K562 (cell line): ENCODE data around the gene PAX5. TPM values are rescaled to one million over a fixed set of nuclear protein-coding genes. Genes with fewer than 3 reads are reported as not detected.

Source experiments
- ATAC-seq: fragments of 200-7000 bp; cut with Tn5 transposase; 3 replicates; pipeline ENCODE4 v1.9.1; 2020; ENCODE audit warnings: moderate library complexity
- BruUV-seq: library from RNA; stranded (reverse); fragments of 400-500 nt; replicated peaks from 2 replicates; lab custom pipeline; 2021; lab: Mats Ljungman, UMichigan
- CTCF ChIA-PET: fragments of 300-600 bp; formaldehyde crosslinking; extraction: SDS; loops from one replicate; lab custom pipeline; 2021; ENCODE audit warnings: low intra/inter-chr PET ratio; lab: Yijun Ruan, JAX
- POLR2A ChIA-PET: fragments of 300-600, 350-650 bp; sonication (Branson Sonifier 250); formaldehyde crosslinking; extraction: SDS; loops from one replicate; lab custom pipeline; 2021; ENCODE audit warnings: antibody characterized with exemption, inconsistent platforms; lab: Yijun Ruan, JAX
- DNase-seq, 4 experiments: peaks; one replicate each; pipeline versions ENCODE4 v3.0.0 to v3.0.0-alpha.2; 2011 to 2018; ENCODE audit warnings: low spot score in 3 of 4, mixed read lengths in 3 of 4; ENCODE audit errors: extremely low read depth in 1 of 4
- FAIRE-seq: peaks from 2 replicates; lab custom pipeline; 2011; peaks lifted over from hg19 to GRCh38; lab: Jason Lieb, UNC
- H2AFZ ChIP-seq: 2 replicates; pipeline ENCODE4 v1.6.0; 2011; ENCODE audit warnings: low read depth, low read length, control low read depth, inconsistent platforms
- H3K27ac ChIP-seq: fragments of 200-600 bp; 3 replicates; pipeline ENCODE4 v1.8.0; 2011; ENCODE audit warnings: low read depth, mild to moderate bottlenecking, control low read depth, inconsistent platforms, low read length, moderate library complexity, mixed read lengths; ENCODE audit errors: extremely low read depth
- H3K27me3 ChIP-seq, 2 experiments: fragments of 300-600 bp in 1 of 2; 2 replicates in 1 of 2; 3 replicates in 1 of 2; pipeline versions ENCODE4 v1.6.0 to v1.8.0; 2011; ENCODE audit warnings: inconsistent platforms in 2 of 2, low read length in 2 of 2, mild to moderate bottlenecking in 1 of 2, mixed read lengths in 1 of 2, moderate library complexity in 1 of 2; ENCODE audit not compliant: control insufficient read depth in 2 of 2, insufficient read depth in 2 of 2
- H3K36me3 ChIP-seq: fragments of 300-600 bp; 3 replicates; pipeline ENCODE4 v1.8.0; 2011; ENCODE audit warnings: mild to moderate bottlenecking, low read length, inconsistent platforms; ENCODE audit not compliant: control insufficient read depth, insufficient read depth
- H3K4me1 ChIP-seq, 2 experiments: fragments of 200-600 bp in 1 of 2; replicated peaks in 1 of 2; 2 replicates in 1 of 2; 3 replicates in 1 of 2; pipeline versions ENCODE4 v1.5.1 to v1.8.0; 2011; ENCODE audit warnings: inconsistent platforms in 2 of 2, low read length in 2 of 2, mild to moderate bottlenecking in 1 of 2, mixed read lengths in 1 of 2, moderate library complexity in 1 of 2; ENCODE audit not compliant: control insufficient read depth in 2 of 2, insufficient read depth in 2 of 2
- H3K4me2 ChIP-seq: 2 replicates; pipeline ENCODE4 v1.6.1; 2011; ENCODE audit warnings: low read length, control low read depth, inconsistent platforms, mixed read lengths; ENCODE audit not compliant: insufficient read depth
- H3K4me3 ChIP-seq: fragments of 200-600 bp; sonication (generic), shearing (Covaris generic); 2 replicates; pipeline ENCODE4 v1.5.1; 2016; ENCODE audit warnings: control low read depth, inconsistent platforms
- H3K79me2 ChIP-seq: fragments of 200-600 bp; 3 replicates; pipeline ENCODE4 v1.8.0; 2011; ENCODE audit warnings: low read length, inconsistent platforms; ENCODE audit not compliant: control insufficient read depth, insufficient read depth
- H3K9ac ChIP-seq, 2 experiments: 2 replicates each; pipeline versions ENCODE4 v1.6.0 to v1.6.1; 2011; ENCODE audit warnings: low read depth in 2 of 2, low read length in 2 of 2, control low read depth in 1 of 2, inconsistent platforms in 1 of 2, mild to moderate bottlenecking in 1 of 2, mixed read lengths in 1 of 2; ENCODE audit not compliant: insufficient read depth in 1 of 2
- H3K9me1 ChIP-seq: one replicate; pipeline ENCODE4 v1.6.0; 2011; ENCODE audit warnings: inconsistent platforms, mild to moderate bottlenecking, low read length, moderate library complexity; ENCODE audit not compliant: control insufficient read depth, insufficient read depth
- H3K9me3 ChIP-seq: replicated peaks from 2 replicates; pipeline ENCODE4 v1.5.1; 2011; ENCODE audit warnings: low read depth, low read length, inconsistent platforms; ENCODE audit not compliant: control insufficient read depth, insufficient read depth
- H4K20me1 ChIP-seq: replicated peaks from 2 replicates; pipeline ENCODE4 v1.6.1; 2011; ENCODE audit warnings: low read length, inconsistent platforms, mixed read lengths; ENCODE audit not compliant: control insufficient read depth, insufficient read depth
- ARID2 ChIP-seq: fragments of 450-650 bp; IDR thresholded peaks from 2 replicates; pipeline ENCODE4 v1.6.1; 2017; ENCODE audit warnings: antibody characterized with exemption, mild to moderate bottlenecking
- ATF2 ChIP-seq: sonication (generic); formaldehyde crosslinking; IDR thresholded peaks from 2 replicates; pipeline ENCODE4 v1.8.1; 2022; ENCODE audit warnings: missing genetic modification reagents
- COPS2 ChIP-seq: fragments of 450-650 bp; conservative IDR thresholded peaks from 2 replicates; pipeline ENCODE4 v1.6.1; 2016; ENCODE audit warnings: mild to moderate bottlenecking, moderate library complexity
- E2F5 ChIP-seq: sonication (generic); formaldehyde crosslinking; IDR thresholded peaks from 2 replicates; pipeline ENCODE4 v1.8.0; 2022; ENCODE audit warnings: mild to moderate bottlenecking, missing genetic modification reagents
- EP300 ChIP-seq: IDR thresholded peaks from 2 replicates; pipeline ENCODE4 v1.6.1; 2012; ENCODE audit warnings: low read length, improper control_type of control experiment
- ETV1 ChIP-seq: fragments of 450-650 bp; conservative IDR thresholded peaks from 2 replicates; pipeline ENCODE4 v1.6.1; 2016; ENCODE audit warnings: missing genetic modification characterization, control low read depth, low read depth, missing compliant biosample characterization
- KAT8 ChIP-seq: fragments of 450-650 bp; IDR thresholded peaks from 2 replicates; pipeline ENCODE4 v1.6.1; 2016; ENCODE audit warnings: low read depth, mild to moderate bottlenecking
- NONO ChIP-seq, 2 experiments: fragments of 200-400 bp in 1 of 2; fragments of 450-650 bp in 1 of 2; formaldehyde crosslinking in 1 of 2; IDR thresholded peaks; 2 replicates each; pipeline ENCODE4 v1.6.1; 2017; ENCODE audit warnings: low read depth in 2 of 2, mild to moderate bottlenecking in 2 of 2, moderate library complexity in 2 of 2, low read length in 1 of 2
- RBM17 ChIP-seq: fragments of 200-400 bp; formaldehyde crosslinking; IDR thresholded peaks from 2 replicates; pipeline ENCODE4 v1.6.1; 2017; ENCODE audit warnings: low read depth, mild to moderate bottlenecking, low read length, borderline replicate concordance
- SRSF7 ChIP-seq: fragments of 200-400 bp; formaldehyde crosslinking; optimal IDR thresholded peaks from 2 replicates; pipeline ENCODE3; 2017; ENCODE audit warnings: mild to moderate bottlenecking, low read depth, low read length
- UBTF ChIP-seq, 2 experiments: IDR thresholded peaks; 2 replicates each; pipeline ENCODE4 v1.6.1; 2012; ENCODE audit warnings: improper control_type of control experiment in 2 of 2, low read depth in 2 of 2, low read length in 2 of 2, borderline replicate concordance in 1 of 2
- XRCC4 ChIP-seq: IDR thresholded peaks from one replicate; pipeline ENCODE4 v1.6.1; 2011; ENCODE audit not compliant: insufficient read depth, insufficient read length; ENCODE audit errors: extremely low read depth
- ZBTB49 ChIP-seq: sonication (generic); formaldehyde crosslinking; IDR thresholded peaks from 2 replicates; pipeline ENCODE4 v1.8.0; 2022; ENCODE audit warnings: missing genetic modification reagents, mild to moderate bottlenecking, borderline replicate concordance
- ZBTB8A ChIP-seq: fragments of 450-650 bp; IDR thresholded peaks from 2 replicates; pipeline ENCODE4 v1.6.1; 2018; ENCODE audit warnings: mild to moderate bottlenecking, moderate library complexity; ENCODE audit not compliant: partially characterized antibody
- ZNF165 ChIP-seq: fragments of 250-450 bp; sonication (Bioruptor Pico); IDR thresholded peaks from 2 replicates; pipeline ENCODE4 v1.4.0; 2020; ENCODE audit warnings: borderline replicate concordance
- WGBS: fragments of 100-300 bp; shearing (Covaris generic); methylation state at CpG from one replicate; pipeline ENCODE4 v1.1.6; 2016; ENCODE audit warnings: low coverage, mixed read lengths; ENCODE audit not compliant: insufficient coverage; ENCODE audit errors: missing lambda C conversion rate; 5-methylcytosine and 5-hydroxymethylcytosine counted together
- in situ Hi-C: fragments of 300-500 bp; cut with MboI; formaldehyde crosslinking; loops from 4 replicates; pipeline ENCODE4 v1.15.0; 2018; ENCODE audit warnings: inconsistent platforms, mixed read lengths
- intact Hi-C: fragments of 100-400 bp; cut with micrococcal nuclease; formaldehyde crosslinking; loops from 2 replicates; pipeline ENCODE4 v1.14.2; 2022
- polyA plus RNA-seq, 8 experiments: library from polyadenylated mRNA; depleted of rRNA in 4 of 8; stranded (reverse) in 5 of 8; unstranded in 3 of 8; fragments of >200 nt; fragmentation: Nextera tagmentation in 2 of 8; fragmentation: Illumina TruSeq in 1 of 8; extraction: Ambion mirVana in 2 of 8; extraction: Trizol in 1 of 8; gene quantifications; 2 replicates each; pipeline versions ENCODE4 v1.2.1 to v1.2.3, GENCODE V29; 2011 to 2014; ENCODE audit warnings: inconsistent platforms in 1 of 8, missing spikeins in 1 of 8
- total RNA-seq, 7 experiments: library from RNA; depleted of rRNA in 6 of 7; stranded (reverse); fragments of >200 nt in 6 of 7; fragmentation: Illumina TruSeq in 2 of 7; extraction: Trizol in 2 of 7; gene quantifications; 2 replicates each; pipeline versions ENCODE4 v1.2.1 to v1.2.3, GENCODE V29; 2011 to 2021; ENCODE audit warnings: low replicate concordance in 1 of 7

The PAX5 gene
- total and polyA plus RNA-seq, 9 of the 15 experiments (the other 6 are each of a cell fraction or from before 2014, with no cell fraction given), result 0.03 to 0.09 TPM; not detected in 7

GRCh38 chr9:36816371-36816770 lies 217.7 kb downstream of the PAX5 start:
- Histone ChIP-seq H4K20me1 (no peaks in the 10 kb centered on the region), H2AFZ (no peak overlapping the region), H3K9ac (no peak overlapping the region), H3K36me3 (no peaks in the 10 kb centered on the region), H3K4me2 (no peak overlapping the region), H3K79me2 (no peaks in the 10 kb centered on the region), H3K4me3 (no peak overlapping the region), H3K9me1 (no peaks in the 10 kb centered on the region), H3K27ac (no peak overlapping the region), H3K9me3 (no peaks in the 10 kb centered on the region), H3K27me3 (peaks cover 10 to 44% of the 10 kb centered on the region in 2 experiments; a peak in 4 of 5 replicates), H3K4me1 (peaks cover 0 to 7% of the 10 kb centered on the region in 2 experiments; a peak in 2 of 5 replicates)
- DNase-seq, result no peak
- FAIRE-seq, result no peak
- ATAC-seq, result no peak
- ChIA-PET POLR2A (interaction anchor here (1.1 kb wide), 1 partner anchor 19 kb away, joined by 3 read pairs; no protein-coding TSS in a partner anchor), CTCF (interaction anchor here (0.6 kb wide), 1 partner anchor 17 kb away, joined by 3 read pairs; no protein-coding TSS in a partner anchor)
- no TSS peak for BruUV-seq
- WGBS, result 0% methylated on average over 3 of the region's 3 CpGs
- in situ Hi-C loops (no loop called here), intact Hi-C loops (no loop called here)
- TF ChIP-seq SRSF7 (no peak), RBM17 (no peak), XRCC4 (no peak), ETV1 (tag) (no peak), COPS2 (no peak), ZNF165 (no peak), ZBTB8A (no peak), KAT8 (no peak), ARID2 (no peak), E2F5 (CRISPR knock-in tag) (no peak), NONO (IDR thresholded peaks at IDR 0.05; ENCODE audit: low read depth in 2 of 2, low read length in 1 of 2) (no peak), ATF2 (no peak), ZBTB49 (CRISPR knock-in tag) (no peak), UBTF (IDR thresholded peaks at IDR 0.05; ENCODE audit: borderline replicate concordance in 1 of 2, low read depth in 2 of 2, low read length in 2 of 2) (no peak), EP300 (no peak)
